GM23338 (cell line): Measurements from ENCODE around the gene DLG2. TPM values are rescaled to one million over a fixed set of nuclear protein-coding genes. Genes with fewer than 3 reads are reported as not detected.

Source experiments
- ATAC-seq: fragments of 200-7000 bp; cut with Tn5 transposase; 3 replicates; pipeline ENCODE4 v1.9.1; 2020
- DNase-seq: peaks from one replicate; pipeline ENCODE4 v3.0.0-alpha.2; 2015; ENCODE audit warnings: low spot score
- H2AFZ ChIP-seq: fragments of 200-600 bp; sonication (generic); 2 replicates; pipeline ENCODE4 v1.8.0; 2016; ENCODE audit warnings: antibody characterized with exemption, mild to moderate bottlenecking, moderate library complexity
- H3F3A ChIP-seq: fragments of 200-600 bp; sonication (generic); replicated peaks from 2 replicates; pipeline ENCODE4 v1.8.0; 2017; ENCODE audit warnings: antibody characterized with exemption, mixed run types, low read depth
- H3K27ac ChIP-seq: fragments of 200-600 bp; sonication (generic); 2 replicates; pipeline ENCODE4 v1.6.1; 2016; ENCODE audit warnings: low read depth
- H3K27me3 ChIP-seq: fragments of 200-600 bp; sonication (generic); 2 replicates; pipeline ENCODE4 v1.8.0; 2016; ENCODE audit warnings: mild to moderate bottlenecking, mixed run types, moderate library complexity; ENCODE audit not compliant: insufficient read depth
- H3K36me3 ChIP-seq: fragments of 200-600 bp; sonication (generic); 2 replicates; pipeline ENCODE4 v1.8.0; 2016; ENCODE audit warnings: mild to moderate bottlenecking; ENCODE audit not compliant: insufficient read depth
- H3K4me1 ChIP-seq: fragments of 200-600 bp; sonication (generic); 2 replicates; pipeline ENCODE4 v1.8.0; 2016; ENCODE audit warnings: mild to moderate bottlenecking, moderate library complexity; ENCODE audit not compliant: insufficient read depth
- H3K4me2 ChIP-seq: fragments of 200-600 bp; sonication (generic); 2 replicates; pipeline ENCODE4 v1.7.1; 2017; ENCODE audit warnings: mixed run types
- H3K4me3 ChIP-seq: fragments of 200-600 bp; sonication (generic); 2 replicates; pipeline ENCODE4 v1.6.1; 2016; ENCODE audit warnings: mixed run types
- H3K79me2 ChIP-seq: fragments of 200-600 bp; sonication (generic); replicated peaks from 2 replicates; pipeline ENCODE4 v1.8.0; 2017; ENCODE audit warnings: mild to moderate bottlenecking; ENCODE audit not compliant: insufficient read depth
- H3K9me2 ChIP-seq: fragments of 200-600 bp; sonication (generic); 2 replicates; pipeline ENCODE4 v1.8.0; 2017; ENCODE audit not compliant: insufficient read depth
- H4K20me1 ChIP-seq: fragments of 200-600 bp; sonication (generic); replicated peaks from 2 replicates; pipeline ENCODE4 v1.8.0; 2017; ENCODE audit warnings: mild to moderate bottlenecking; ENCODE audit not compliant: insufficient read depth
- H3K27ac Mint-ChIP-seq: 2 replicates; pipeline ENCODE4 v1.8.0; 2020; ENCODE audit warnings: inconsistent platforms, mild to moderate bottlenecking, moderate library complexity, mixed read lengths
- H3K27me3 Mint-ChIP-seq: 3 replicates; pipeline ENCODE4 v1.8.0; 2022; ENCODE audit warnings: low read depth, mild to moderate bottlenecking, moderate library complexity, mixed read lengths, inconsistent platforms; ENCODE audit not compliant: insufficient read depth, poor library complexity
- H3K36me3 Mint-ChIP-seq: 3 replicates; pipeline ENCODE4 v1.8.0; 2021; ENCODE audit warnings: low read depth, mild to moderate bottlenecking, inconsistent platforms, moderate library complexity, mixed read lengths
- H3K4me1 Mint-ChIP-seq: 3 replicates; pipeline ENCODE4 v1.8.0; 2020; ENCODE audit warnings: mild to moderate bottlenecking, inconsistent platforms, mixed read lengths
- H3K4me3 Mint-ChIP-seq: 3 replicates; pipeline ENCODE4 v1.8.0; 2021; ENCODE audit warnings: moderate library complexity, mild to moderate bottlenecking, inconsistent platforms, mixed read lengths
- H3K9me3 Mint-ChIP-seq: 3 replicates; pipeline ENCODE4 v1.8.0; 2020; ENCODE audit warnings: moderate library complexity, mild to moderate bottlenecking, inconsistent platforms, mixed read lengths
- CREB1 ChIP-seq: fragments of 250-450 bp; sonication (Bioruptor Pico); IDR thresholded peaks from 2 replicates; pipeline ENCODE4 v1.5.0; 2020; ENCODE audit warnings: low read depth, mild to moderate bottlenecking, moderate library complexity
- CTCF ChIP-seq, 2 experiments: fragments of 200-600 bp in 1 of 2; sonication (generic) in 1 of 2; conservative IDR thresholded peaks; 2 replicates each; pipeline versions ENCODE4 v1.5.1 to v1.6.1; 2016 to 2017; ENCODE audit warnings: antibody characterized with exemption in 2 of 2, low read depth in 2 of 2, mild to moderate bottlenecking in 2 of 2, moderate library complexity in 1 of 2
- JUNB ChIP-seq: IDR thresholded peaks from one replicate; pipeline ENCODE4 v1.6.1; 2016; ENCODE audit warnings: antibody characterized with exemption; ENCODE audit not compliant: unreplicated experiment
- NANOG ChIP-seq: IDR thresholded peaks from 2 replicates; pipeline ENCODE4 v1.6.1; 2016; ENCODE audit warnings: antibody characterized with exemption, borderline replicate concordance
- POLR2AphosphoS5 ChIP-seq: IDR thresholded peaks from 2 replicates; pipeline ENCODE4 v1.6.1; 2016; ENCODE audit warnings: antibody characterized with exemption, low read depth
- REST ChIP-seq: IDR thresholded peaks from one replicate; pipeline ENCODE4 v1.6.1; 2018; ENCODE audit warnings: antibody characterized with exemption; ENCODE audit not compliant: unreplicated experiment
- ZNF114 ChIP-seq: fragments of 250-450 bp; sonication (Bioruptor Pico); IDR thresholded peaks from 2 replicates; pipeline ENCODE4 v1.5.0; 2020; ENCODE audit warnings: mild to moderate bottlenecking, moderate library complexity
- ZNF462 ChIP-seq: fragments of 250-450 bp; sonication (Bioruptor Pico); IDR thresholded peaks from 2 replicates; pipeline ENCODE4 v1.5.0; 2020; ENCODE audit warnings: mild to moderate bottlenecking, moderate library complexity
- polyA plus RNA-seq: library from polyadenylated mRNA; unstranded; fragments of >200 nt; fragmentation: Nextera tagmentation; extraction: Ambion mirVana; gene quantifications from 2 replicates; pipeline ENCODE4 v1.2.1, GENCODE V29; 2016
- total RNA-seq: library from RNA; depleted of rRNA; stranded (reverse); fragments of >200 nt; shearing (Covaris generic); gene quantifications from 2 replicates; pipeline ENCODE4 v1.2.3, GENCODE V29; 2014

The DLG2 gene
- total and polyA plus RNA-seq, 2 experiments from 2014 or later, result 19.8 to 21.5 TPM

GRCh38 chr11:83793310-83793709, 1833.8 kb downstream of the DLG2 start (continued):
- TF ChIP-seq ZNF462 (no peak), ZNF114 (no peak), JUNB (no peak)

- no peaks in the 10 kb centered on the region for H3K4me1 Mint-ChIP-seq
- Histone ChIP-seq H3F3A (no peaks in the 10 kb centered on the region), H3K27ac (no peak overlapping the region), H3K79me2 (no peaks in the 10 kb centered on the region), H3K4me3 (no peak overlapping the region), H3K36me3 (no peaks in the 10 kb centered on the region), H3K4me2 (no peak overlapping the region), H3K27me3 (no peaks in the 10 kb centered on the region), H2AFZ (no peak overlapping the region), H4K20me1 (no peaks in the 10 kb centered on the region), H3K9me2 (no peaks in the 10 kb centered on the region), H3K4me1 (no peaks in the 10 kb centered on the region)
- ATAC-seq (no peak), DNase-seq (no peak)
- no peaks in the 10 kb centered on the region for H3K27me3 Mint-ChIP-seq
- no peak overlapping the region for H3K4me3 Mint-ChIP-seq
- no peak overlapping the region for H3K27ac Mint-ChIP-seq
- H3K36me3 Mint-ChIP-seq, result no peaks in the 10 kb centered on the region
- no peaks in the 10 kb centered on the region for H3K9me3 Mint-ChIP-seq
- TF ChIP-seq JUNB, result no peak
- no peak for TF ChIP-seq ZNF114
- TF ChIP-seq POLR2AphosphoS5, result no peak
- TF ChIP-seq REST, result no peak
- no peak for TF ChIP-seq CREB1 (CRISPR knock-in tag)
- no peak for TF ChIP-seq CTCF (conservative IDR thresholded peaks at IDR 0.05; ENCODE audit: low read depth in 2 of 2)
- no peak for TF ChIP-seq NANOG
These were observed 1835.6 kb downstream of the DLG2 start for GRCh38 chr11:83791557-83791956.
